ENCODE results near the gene ADAMTS13.
A peak's percentile ranks its signal among the peaks of the same experiment; 100 is the strongest.

The ADAMTS13 gene

GRCh38 chr9:133417541-133418461 is 4.4 kb upstream of the ADAMTS13 start, which contains the start of gene REXO4:
Gene REXO4 (minus strand): TSS chr9:133418010. CDS start chr9:133417844, 166 bp downstream.
- Mint-ChIP-seq H3K27me3 (ENCODE audit: low read depth) (no peaks in the 10 kb centered on the region), H3K4me3 (peak within 1 kb of the TSS; percentile 94 to 95 (median 94)), H3K9me3 (no peaks in the 10 kb centered on the region), H3K27ac (peak within 1 kb of the TSS; percentile 79 to 95 (median 93)), H3K36me3 (ENCODE audit: low read depth) (peaks cover 23% of the 10 kb centered on the region), H3K4me1 (peaks cover 12% of the 10 kb centered on the region)
- no peak for TF ChIP-seq CTCF (IDR thresholded peaks at IDR 0.05; ENCODE audit: unreplicated experiment in 3 of 3)

GRCh38 chr9:133419005-133419404 is 3.2 kb upstream of the ADAMTS13 start:
- no peaks in the 10 kb centered on the region for H3K9me3 Mint-ChIP-seq
- peaks cover 14% of the 10 kb centered on the region for H3K36me3 Mint-ChIP-seq (ENCODE audit: low read depth)
- H3K4me1 Mint-ChIP-seq, result peaks cover 12% of the 10 kb centered on the region
- H3K4me3 Mint-ChIP-seq, result peak overlapping the region; percentile 94 to 95 (median 94)
- TF ChIP-seq CTCF (IDR thresholded peaks at IDR 0.05; ENCODE audit: unreplicated experiment in 3 of 3), result no peak
- H3K27me3 Mint-ChIP-seq (ENCODE audit: low read depth), result no peaks in the 10 kb centered on the region
- peak overlapping the region; percentile 69 to 95 (median 93) for H3K27ac Mint-ChIP-seq

GRCh38 chr9:133420392-133420827 is 1.8 kb upstream of the ADAMTS13 start:
- Mint-ChIP-seq H3K4me3 (peak overlapping the region; percentile 4 to 53 (median 25)), H3K36me3 (ENCODE audit: low read depth) (no peaks in the 10 kb centered on the region), H3K4me1 (peaks cover 12% of the 10 kb centered on the region), H3K9me3 (no peaks in the 10 kb centered on the region), H3K27ac (peak overlapping the region; percentile 20 to 58 (median 38)), H3K27me3 (ENCODE audit: low read depth) (no peaks in the 10 kb centered on the region)
- TF ChIP-seq CTCF (IDR thresholded peaks at IDR 0.05; ENCODE audit: unreplicated experiment in 3 of 3), result no peak

- H3K36me3 Mint-ChIP-seq (ENCODE audit: low read depth), result peaks cover 4% of the 10 kb centered on the region
- H3K27ac Mint-ChIP-seq, result no peak overlapping the region
- H3K27me3 Mint-ChIP-seq (ENCODE audit: low read depth), result peaks cover 13% of the 10 kb centered on the region
- no peak for TF ChIP-seq CTCF (IDR thresholded peaks at IDR 0.05; ENCODE audit: unreplicated experiment in 3 of 3)
- H3K4me1 Mint-ChIP-seq, result peaks cover 9% of the 10 kb centered on the region
- H3K9me3 Mint-ChIP-seq, result no peaks in the 10 kb centered on the region
- no peak overlapping the region for H3K4me3 Mint-ChIP-seq
These were observed 1.0 kb downstream of the ADAMTS13 start for GRCh38 chr9:133423216-133423615.

- Mint-ChIP-seq H3K27me3 (ENCODE audit: low read depth) (peaks cover 15% of the 10 kb centered on the region), H3K36me3 (ENCODE audit: low read depth) (peaks cover 4% of the 10 kb centered on the region), H3K27ac (no peak overlapping the region), H3K4me3 (no peak overlapping the region), H3K4me1 (peaks cover 5% of the 10 kb centered on the region), H3K9me3 (no peaks in the 10 kb centered on the region)
- TF ChIP-seq CTCF (IDR thresholded peaks at IDR 0.05; ENCODE audit: unreplicated experiment in 3 of 3), result no peak
These were observed 2.0 kb downstream of the ADAMTS13 start for GRCh38 chr9:133424187-133424586.

All from nephron (organoid).